H9 (cell line): ENCODE results near the gene ARHGEF1. TPM values are rescaled to one million over a fixed set of nuclear protein-coding genes. Genes with fewer than 3 reads are reported as not detected.

Experiments
- DNase-seq: peaks from one replicate; pipeline ENCODE4 v3.0.0-alpha.2; 2017
- H2AFZ ChIP-seq: one replicate; pipeline ENCODE4 v1.6.1; 2013; ENCODE audit warnings: mild to moderate bottlenecking, low read length, control low read depth, moderate library complexity
- H2AK5ac ChIP-seq: 2 replicates; pipeline ENCODE4 v1.6.1; 2013; ENCODE audit warnings: low read length, control low read depth, mixed read lengths; ENCODE audit not compliant: insufficient read length
- H2BK120ac ChIP-seq: one replicate; pipeline ENCODE4 v1.6.1; 2013; ENCODE audit warnings: low read depth, mild to moderate bottlenecking, low read length, control low read depth, inconsistent platforms; ENCODE audit not compliant: poor library complexity, severe bottlenecking
- H2BK12ac ChIP-seq: 2 replicates; pipeline ENCODE4 v1.6.1; 2013; ENCODE audit warnings: low read length, control low read depth, mixed read lengths, low read depth; ENCODE audit not compliant: insufficient read length
- H2BK15ac ChIP-seq: 2 replicates; pipeline ENCODE4 v1.6.1; 2013; ENCODE audit warnings: low read depth, low read length, control low read depth
- H2BK20ac ChIP-seq: one replicate; pipeline ENCODE4 v1.6.1; 2013; ENCODE audit warnings: low read depth, mild to moderate bottlenecking, low read length, control low read depth, inconsistent platforms; ENCODE audit not compliant: poor library complexity, severe bottlenecking
- H2BK5ac ChIP-seq: 2 replicates; pipeline ENCODE4 v1.6.1; 2013; ENCODE audit warnings: low read length, control low read depth, mixed read lengths; ENCODE audit not compliant: insufficient read length
- H3K14ac ChIP-seq: 2 replicates; pipeline ENCODE4 v1.6.1; 2013; ENCODE audit warnings: low read length, control low read depth; ENCODE audit not compliant: insufficient read depth
- H3K18ac ChIP-seq: 2 replicates; pipeline ENCODE4 v1.6.1; 2013; ENCODE audit warnings: low read depth, mild to moderate bottlenecking, mixed read lengths, low read length, control low read depth; ENCODE audit not compliant: insufficient read length
- H3K23ac ChIP-seq: 2 replicates; pipeline ENCODE4 v1.6.1; 2013; ENCODE audit warnings: low read length, control low read depth, mixed read lengths, low read depth; ENCODE audit not compliant: insufficient read length
- H3K23me2 ChIP-seq: 2 replicates; pipeline ENCODE4 v1.6.1; 2013; ENCODE audit warnings: low read depth, mild to moderate bottlenecking, mixed read lengths, low read length, control low read depth; ENCODE audit not compliant: insufficient read length, poor library complexity, severe bottlenecking
- H3K27ac ChIP-seq: 2 replicates; pipeline ENCODE4 v1.5.1; 2013; ENCODE audit warnings: low read length, control low read depth, mixed read lengths, low read depth; ENCODE audit not compliant: insufficient read length
- H3K27me3 ChIP-seq: 2 replicates; pipeline ENCODE4 v1.6.1; 2013; ENCODE audit warnings: low read length, control low read depth, inconsistent platforms; ENCODE audit not compliant: insufficient read depth
- H3K4ac ChIP-seq: 2 replicates; pipeline ENCODE4 v1.6.1; 2013; ENCODE audit warnings: low read depth, mild to moderate bottlenecking, control low read depth, inconsistent platforms, low read length, moderate library complexity
- H3K4me1 ChIP-seq: 2 replicates; pipeline ENCODE4 v1.6.1; 2013; ENCODE audit warnings: low read length, control low read depth, inconsistent platforms; ENCODE audit not compliant: insufficient read depth
- H3K4me2 ChIP-seq: 2 replicates; pipeline ENCODE4 v1.6.1; 2013; ENCODE audit warnings: low read length, control low read depth, mixed read lengths; ENCODE audit not compliant: insufficient read length, insufficient read depth
- H3K56ac ChIP-seq: 2 replicates; pipeline ENCODE4 v1.6.1; 2013; ENCODE audit warnings: low read depth, mild to moderate bottlenecking, mixed read lengths, low read length, control low read depth; ENCODE audit not compliant: insufficient read length
- H3K79me1 ChIP-seq: 2 replicates; pipeline ENCODE4 v1.6.1; 2013; ENCODE audit warnings: low read depth, mild to moderate bottlenecking, moderate library complexity, low read length, control low read depth, inconsistent platforms; ENCODE audit not compliant: insufficient read depth, poor library complexity, severe bottlenecking
- H3K79me2 ChIP-seq: 2 replicates; pipeline ENCODE4 v1.6.1; 2013; ENCODE audit warnings: low read length, control low read depth, inconsistent platforms; ENCODE audit not compliant: insufficient read depth
- H3K9ac ChIP-seq: 2 replicates; pipeline ENCODE4 v1.6.1; 2013; ENCODE audit warnings: low read length, control low read depth, mixed read lengths; ENCODE audit not compliant: insufficient read length; ENCODE audit errors: extremely low read depth
- H3K9me3 ChIP-seq: one replicate; pipeline ENCODE4 v1.6.1; 2013; ENCODE audit warnings: low read depth, low read length, inconsistent platforms; ENCODE audit not compliant: control insufficient read depth
- H3T11ph ChIP-seq: one replicate; pipeline ENCODE4 v1.6.1; 2013; ENCODE audit warnings: mild to moderate bottlenecking, low read length, control low read depth, inconsistent platforms
- H4K20me1 ChIP-seq: one replicate; pipeline ENCODE4 v1.6.1; 2013; ENCODE audit not compliant: control insufficient read depth, insufficient read length, insufficient read depth
- H4K5ac ChIP-seq: 2 replicates; pipeline ENCODE4 v1.6.1; 2013; ENCODE audit warnings: low read depth, mild to moderate bottlenecking, mixed read lengths, low read length, control low read depth; ENCODE audit not compliant: insufficient read length
- H4K8ac ChIP-seq: replicated peaks from 2 replicates; pipeline ENCODE4 v1.6.1; 2013; ENCODE audit warnings: low read length, control low read depth, mixed read lengths, low read depth; ENCODE audit not compliant: insufficient read length
- H4K91ac ChIP-seq: 2 replicates; pipeline ENCODE4 v1.6.1; 2013; ENCODE audit warnings: low read depth, mild to moderate bottlenecking, moderate library complexity, mixed read lengths, low read length, control low read depth; ENCODE audit not compliant: insufficient read length
- H3K27ac Mint-ChIP-seq, 3 experiments: 2 replicates in 2 of 3; 3 replicates in 1 of 3; pipeline ENCODE4 v1.8.0; 2020 to 2021; ENCODE audit warnings: mixed read lengths in 3 of 3, mild to moderate bottlenecking in 1 of 3, moderate library complexity in 1 of 3
- H3K27me3 Mint-ChIP-seq: 2 replicates; pipeline ENCODE4 v1.8.0; 2021; ENCODE audit warnings: low read depth, mild to moderate bottlenecking, moderate library complexity, mixed read lengths
- H3K36me3 Mint-ChIP-seq, 3 experiments: 2 replicates in 2 of 3; 3 replicates in 1 of 3; pipeline ENCODE4 v1.8.0; 2020 to 2021; ENCODE audit warnings: low read depth in 3 of 3, mixed read lengths in 3 of 3; ENCODE audit not compliant: insufficient read depth in 1 of 3
- H3K4me1 Mint-ChIP-seq, 2 experiments: 2 replicates each; pipeline ENCODE4 v1.8.0; 2020; ENCODE audit warnings: mixed read lengths in 2 of 2
- H3K4me3 Mint-ChIP-seq, 2 experiments: 2 replicates in 1 of 2; 3 replicates in 1 of 2; pipeline ENCODE4 v1.8.0; 2020 to 2021; ENCODE audit warnings: mild to moderate bottlenecking in 2 of 2, mixed read lengths in 2 of 2, moderate library complexity in 1 of 2
- H3K9me3 Mint-ChIP-seq, 2 experiments: 2 replicates in 1 of 2; 3 replicates in 1 of 2; pipeline ENCODE4 v1.8.0; 2020; ENCODE audit warnings: mild to moderate bottlenecking in 2 of 2, mixed read lengths in 2 of 2, moderate library complexity in 1 of 2
- CTCF ChIP-seq: fragments of 200-600 bp; sonication (generic); conservative IDR thresholded peaks from 3 replicates; pipeline ENCODE4 v1.8.0; 2021; ENCODE audit warnings: antibody characterized with exemption, mild to moderate bottlenecking
- whole genome bisulfite sequencing: extraction: QIAGEN DNeasy Blood & Tissue Kit; methylation state at CpG from one replicate; pipeline ENCODE4 v1.1.7; 2013; ENCODE audit warnings: missing lambda C conversion rate, low lambda C conversion rate, mixed read lengths; ENCODE audit not compliant: insufficient read length; ENCODE audit errors: extremely low coverage; 5-methylcytosine and 5-hydroxymethylcytosine counted together
- total RNA-seq: library from RNA; stranded (reverse); gene quantifications from 2 replicates; pipeline ENCODE4 v1.2.1, GENCODE V29; 2021

ARHGEF1 gene
- total RNA-seq, 1 experiment from 2014 or later, result 50.3 TPM

GRCh38 chr19:41889896-41890295 is 6.9 kb downstream of the ARHGEF1 start:
- Mint-ChIP-seq H3K27me3 (no peaks in the 10 kb centered on the region), H3K27ac (no peak overlapping the region), H3K9me3 (no peaks in the 10 kb centered on the region; a peak in 1 of 5 replicates), H3K4me1 (peaks cover 19 to 41% of the 10 kb centered on the region in 2 experiments), H3K4me3 (no peak overlapping the region), H3K36me3 (peaks cover 0 to 24% (median 4%) of the 10 kb centered on the region in 3 experiments; a peak in 3 of 7 replicates)
- no peak overlapping the region for H2AFZ ChIP-seq
- H2AK5ac ChIP-seq, result no peak overlapping the region
- H2BK12ac ChIP-seq, result no peak overlapping the region
- H4K20me1 ChIP-seq, result no peaks in the 10 kb centered on the region
- no peak overlapping the region for H3T11ph ChIP-seq
- no peak overlapping the region for H2BK5ac ChIP-seq
- no peaks in the 10 kb centered on the region for H3K27me3 ChIP-seq
- H3K27ac ChIP-seq, result no peak overlapping the region
- no peaks in the 10 kb centered on the region for H3K79me1 ChIP-seq
- H4K5ac ChIP-seq, result no peak overlapping the region
- H3K18ac ChIP-seq, result no peak overlapping the region
- WGBS, result no CpG with 5 or more reads among the region's 8 CpGs
- H3K4me1 ChIP-seq, result peaks cover 8% of the 10 kb centered on the region
- no peaks in the 10 kb centered on the region for H3K23me2 ChIP-seq
- no peak overlapping the region for H2BK20ac ChIP-seq
- H3K56ac ChIP-seq, result no peak overlapping the region
- no peak overlapping the region for H4K8ac ChIP-seq
- no peak for DNase-seq
- no peak for TF ChIP-seq CTCF
- H3K9me3 ChIP-seq, result no peaks in the 10 kb centered on the region
- H2BK120ac ChIP-seq, result no peak overlapping the region
- H4K91ac ChIP-seq, result no peak overlapping the region
- no peak overlapping the region for H3K14ac ChIP-seq
- no peak overlapping the region for H3K23ac ChIP-seq
- no peak overlapping the region for H3K4ac ChIP-seq
- no peak overlapping the region for H3K9ac ChIP-seq
- H2BK15ac ChIP-seq, result no peak overlapping the region
- H3K4me2 ChIP-seq, result no peak overlapping the region
- H3K79me2 ChIP-seq, result 0 out of 2 replicates have a peak, but pooled peaks cover 2% of the 10 kb centered on the region
